Right lobe of liver (tissue), 4 donors: ENCODE results near the gene CAMKK1.

ENCODE experiments used
- POLR2A ChIP-seq: fragments of 450-650 bp; IDR thresholded peaks from one replicate; pipeline ENCODE4 v1.6.1; 2017; ENCODE audit warnings: antibody characterized with exemption, mild to moderate bottlenecking
- TF ChIP-seq, protein P1 (sequence below), 4 donors: fragments of 200-600 bp in 3 of 4; fragments of 450-650 bp in 1 of 4; IDR thresholded peaks; one replicate each; pipeline versions ENCODE4 v1.5.1 to v1.8.0; 2016 to 2022; ENCODE audit warnings: antibody characterized with exemption in 4 of 4, mild to moderate bottlenecking in 2 of 4
- donor health status: DM: no; HTN: no; CAD: no.
- donor health status: DM: no; HTN: no; CAD: no.
- donor health status: DM: no; HTN: yes; CAD: no.

DNA sequence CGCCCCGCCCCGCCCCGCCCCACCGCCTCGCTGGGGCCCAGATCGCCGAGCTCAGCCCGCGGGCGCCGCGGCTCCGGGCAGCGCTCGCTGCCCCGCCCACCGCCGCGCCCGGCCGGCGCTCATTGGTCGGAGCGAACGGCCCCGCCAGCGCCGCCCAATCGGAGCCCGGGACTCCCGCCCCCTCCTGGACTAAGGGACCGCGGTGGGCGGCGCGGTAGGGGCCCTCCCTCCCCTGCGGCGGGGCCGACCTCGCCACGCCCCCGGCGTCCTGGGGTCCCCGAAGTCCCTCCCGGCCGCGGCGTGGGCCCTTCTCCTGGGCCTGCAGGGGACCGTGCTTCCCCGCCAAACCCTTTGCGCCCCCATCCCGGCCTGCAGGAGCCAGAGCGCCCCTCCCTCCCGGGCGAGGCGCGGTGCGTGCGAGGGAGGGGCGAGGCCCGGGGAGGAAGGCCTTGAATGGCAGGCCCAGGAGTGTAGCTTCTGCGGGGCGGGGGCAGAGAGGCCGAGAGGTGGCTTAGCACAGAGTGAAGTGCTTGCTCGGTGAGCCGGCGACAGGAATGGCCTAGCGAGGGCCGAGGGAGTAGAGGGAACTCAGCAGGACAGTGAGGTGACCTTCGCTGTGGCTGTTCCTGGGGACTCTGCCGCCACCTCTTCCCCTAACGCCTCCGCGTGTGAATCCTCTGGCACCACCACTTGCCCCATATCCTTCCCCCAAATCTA, at the start of gene CAMKK1:
- TF ChIP-seq POLR2A, result no peak
- TF ChIP-seq, protein P1, sequence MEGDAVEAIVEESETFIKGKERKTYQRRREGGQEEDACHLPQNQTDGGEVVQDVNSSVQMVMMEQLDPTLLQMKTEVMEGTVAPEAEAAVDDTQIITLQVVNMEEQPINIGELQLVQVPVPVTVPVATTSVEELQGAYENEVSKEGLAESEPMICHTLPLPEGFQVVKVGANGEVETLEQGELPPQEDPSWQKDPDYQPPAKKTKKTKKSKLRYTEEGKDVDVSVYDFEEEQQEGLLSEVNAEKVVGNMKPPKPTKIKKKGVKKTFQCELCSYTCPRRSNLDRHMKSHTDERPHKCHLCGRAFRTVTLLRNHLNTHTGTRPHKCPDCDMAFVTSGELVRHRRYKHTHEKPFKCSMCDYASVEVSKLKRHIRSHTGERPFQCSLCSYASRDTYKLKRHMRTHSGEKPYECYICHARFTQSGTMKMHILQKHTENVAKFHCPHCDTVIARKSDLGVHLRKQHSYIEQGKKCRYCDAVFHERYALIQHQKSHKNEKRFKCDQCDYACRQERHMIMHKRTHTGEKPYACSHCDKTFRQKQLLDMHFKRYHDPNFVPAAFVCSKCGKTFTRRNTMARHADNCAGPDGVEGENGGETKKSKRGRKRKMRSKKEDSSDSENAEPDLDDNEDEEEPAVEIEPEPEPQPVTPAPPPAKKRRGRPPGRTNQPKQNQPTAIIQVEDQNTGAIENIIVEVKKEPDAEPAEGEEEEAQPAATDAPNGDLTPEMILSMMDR (IDR thresholded peaks at IDR 0.05), result no peak
